Thymus (tissue), 11 donors: ENCODE data around the gene MAJIN. TPM values are rescaled to one million over a fixed set of nuclear protein-coding genes. Genes with fewer than 3 reads are reported as not detected.

ENCODE experiments used
- DNase-seq, 9 donors: peaks; one replicate each; pipeline ENCODE4 v3.0.0-alpha.2; 2013; ENCODE audit warnings: low spot score in 9 of 9, low read depth in 6 of 9, missing footprints in 1 of 9
- H3K27ac ChIP-seq, 2 donors: one replicate each; pipeline ENCODE4 v1.5.1; 2013; ENCODE audit warnings: control low read depth in 1 of 2, low read depth in 1 of 2, low read length in 1 of 2, mild to moderate bottlenecking in 1 of 2, moderate library complexity in 1 of 2
- H3K27me3 ChIP-seq, 2 donors: one replicate each; pipeline ENCODE4 v1.5.1; 2013; ENCODE audit warnings: low read length in 1 of 2; ENCODE audit not compliant: control insufficient read depth in 2 of 2, insufficient read depth in 1 of 2
- H3K36me3 ChIP-seq, 2 donors: one replicate each; pipeline ENCODE4 v1.5.1; 2013; ENCODE audit warnings: low read length in 1 of 2, mild to moderate bottlenecking in 1 of 2, moderate library complexity in 1 of 2; ENCODE audit not compliant: control insufficient read depth in 2 of 2, insufficient read depth in 2 of 2
- H3K4me1 ChIP-seq, 2 donors: one replicate each; pipeline ENCODE4 v1.5.1; 2013; ENCODE audit warnings: low read length in 2 of 2; ENCODE audit not compliant: control insufficient read depth in 2 of 2, insufficient read depth in 2 of 2
- H3K4me3 ChIP-seq, 2 donors: one replicate each; pipeline ENCODE4 v1.5.1; 2013; ENCODE audit warnings: low read length in 2 of 2, control low read depth in 1 of 2, mild to moderate bottlenecking in 1 of 2
- H3K9me3 ChIP-seq, 2 donors: one replicate each; pipeline ENCODE4 v1.5.1; 2013; ENCODE audit warnings: low read length in 1 of 2, mild to moderate bottlenecking in 1 of 2; ENCODE audit not compliant: control insufficient read depth in 2 of 2, insufficient read depth in 1 of 2
- WGBS: extraction: QIAGEN DNeasy Blood & Tissue Kit; methylation state at CpG from one replicate; pipeline ENCODE4 v1.1.7; 2013; 5-methylcytosine and 5-hydroxymethylcytosine counted together
- polyA plus RNA-seq: library from polyadenylated mRNA; stranded (reverse); fragments of 200-250 nt; gene quantifications from one replicate; pipeline ENCODE4 v1.2.3, GENCODE V29; 2013
- total RNA-seq: library from RNA; stranded (reverse); fragments of 120-200 nt; gene quantifications from one replicate; pipeline ENCODE4 v1.2.4, GENCODE V29; 2013
- donor health status: healthy.

Gene MAJIN
- total and polyA plus RNA-seq, 2 donors: 0.14 to 0.50 TPM

- Histone ChIP-seq H3K4me3 (no peak overlapping the region), H3K36me3 (no peaks in the 10 kb centered on the region), H3K9me3 (no peaks in the 10 kb centered on the region), H3K4me1 (peaks cover 7 to 31% of the 10 kb centered on the region in 2 donors), H3K27ac (no peak overlapping the region), H3K27me3 (no peaks in the 10 kb centered on the region)
- WGBS: 88% methylated on average over 9 of the region's 9 CpGs
- DNase-seq: no peak
Measured at GRCh38 chr11:64888729-64889511, 83.0 kb downstream of the MAJIN start.

GRCh38 chr11:64888406-64888728 lies 83.5 kb downstream of the MAJIN start:
- WGBS: 78% methylated on average over 8 of the region's 8 CpGs
- peaks cover 7 to 34% of the 10 kb centered on the region in 2 donors for H3K4me1 ChIP-seq
- H3K9me3 ChIP-seq: no peaks in the 10 kb centered on the region
- no peak for DNase-seq
- no peak overlapping the region for H3K27ac ChIP-seq
- peak overlapping the region in 1 of 2 donors; percentile 24 for H3K4me3 ChIP-seq
- H3K27me3 ChIP-seq: no peaks in the 10 kb centered on the region
- no peaks in the 10 kb centered on the region for H3K36me3 ChIP-seq

Other genes starting within 250 kb of the MAJIN start
- gene NRXN2, start 248.9 kb downstream of the MAJIN start, total RNA-seq: 0.85 TPM
- 1.6 TPM for gene NRXN2, start 248.9 kb downstream of the MAJIN start, polyA plus RNA-seq
- gene RASGRP2, start 228.0 kb downstream of the MAJIN start, total RNA-seq: 38.1 TPM
- gene RASGRP2, start 228.0 kb downstream of the MAJIN start, polyA plus RNA-seq: 227 TPM
- gene PYGM, start 212.1 kb downstream of the MAJIN start, total RNA-seq: 1.0 TPM
- 3.5 TPM for gene PYGM, start 212.1 kb downstream of the MAJIN start, polyA plus RNA-seq
- 49.5 TPM for gene SF1, start 193.6 kb downstream of the MAJIN start, total RNA-seq
- gene SF1, start 193.6 kb downstream of the MAJIN start, polyA plus RNA-seq: 134 TPM
- 23.9 TPM for gene MAP4K2, start 168.9 kb downstream of the MAJIN start, total RNA-seq
- 37.6 TPM for gene MAP4K2, start 168.9 kb downstream of the MAJIN start, polyA plus RNA-seq
- gene MEN1, start 161.6 kb downstream of the MAJIN start, total RNA-seq: 10.8 TPM
- 33.4 TPM for gene MEN1, start 161.6 kb downstream of the MAJIN start, polyA plus RNA-seq
- gene CDC42BPG, start 127.5 kb downstream of the MAJIN start, total RNA-seq: 1.7 TPM
- 7.4 TPM for gene CDC42BPG, start 127.5 kb downstream of the MAJIN start, polyA plus RNA-seq
- 17.3 TPM for gene EHD1, start 93.5 kb downstream of the MAJIN start, total RNA-seq
- gene EHD1, start 93.5 kb downstream of the MAJIN start, polyA plus RNA-seq: 32.3 TPM
- 6.3 TPM for gene ATG2A, start 54.9 kb downstream of the MAJIN start, total RNA-seq
- gene ATG2A, start 54.9 kb downstream of the MAJIN start, polyA plus RNA-seq: 35.2 TPM
- 4.4 TPM for gene PPP2R5B, start 47.4 kb downstream of the MAJIN start, total RNA-seq
- 18.3 TPM for gene PPP2R5B, start 47.4 kb downstream of the MAJIN start, polyA plus RNA-seq
- gene GPHA2, start 36.2 kb downstream of the MAJIN start, total RNA-seq: 0.47 TPM
- gene GPHA2, start 36.2 kb downstream of the MAJIN start, polyA plus RNA-seq: 1.6 TPM
- 0.90 TPM for gene BATF2, start 24.9 kb upstream of the MAJIN start, total RNA-seq
- 3.1 TPM for gene BATF2, start 24.9 kb upstream of the MAJIN start, polyA plus RNA-seq
- 42.8 TPM for gene ARL2, start 42.1 kb upstream of the MAJIN start, total RNA-seq
- gene ARL2, start 42.1 kb upstream of the MAJIN start, polyA plus RNA-seq: 52.0 TPM
- gene SNX15, start 55.3 kb upstream of the MAJIN start, total RNA-seq: 10.6 TPM
- 15.4 TPM for gene SNX15, start 55.3 kb upstream of the MAJIN start, polyA plus RNA-seq
- 11.2 TPM for gene SAC3D1, start 69.1 kb upstream of the MAJIN start, total RNA-seq
- 11.5 TPM for gene SAC3D1, start 69.1 kb upstream of the MAJIN start, polyA plus RNA-seq
- 5.1 TPM for gene NAALADL1, start 86.4 kb upstream of the MAJIN start, total RNA-seq
- gene NAALADL1, start 86.4 kb upstream of the MAJIN start, polyA plus RNA-seq: 9.0 TPM
- gene CDCA5, start 111.9 kb upstream of the MAJIN start, total RNA-seq: 26.8 TPM
- 2.2 TPM for gene CDCA5, start 111.9 kb upstream of the MAJIN start, polyA plus RNA-seq
- 16.8 TPM for gene ZFPL1, start 112.1 kb upstream of the MAJIN start, total RNA-seq
- gene ZFPL1, start 112.1 kb upstream of the MAJIN start, polyA plus RNA-seq: 42.5 TPM
- 110 TPM for gene VPS51, start 124.1 kb upstream of the MAJIN start, total RNA-seq
- 121 TPM for gene VPS51, start 124.1 kb upstream of the MAJIN start, polyA plus RNA-seq
- gene TM7SF2, start 139.8 kb upstream of the MAJIN start, total RNA-seq: 16.1 TPM
- 35.8 TPM for gene TM7SF2, start 139.8 kb upstream of the MAJIN start, polyA plus RNA-seq
- gene ZNHIT2, start 145.6 kb upstream of the MAJIN start, total RNA-seq: 10.1 TPM
- gene ZNHIT2, start 145.6 kb upstream of the MAJIN start, polyA plus RNA-seq: 16.5 TPM
- gene FAU, start 150.0 kb upstream of the MAJIN start, total RNA-seq: 1,067 TPM
- gene FAU, start 150.0 kb upstream of the MAJIN start, polyA plus RNA-seq: 1,132 TPM
- 42.3 TPM for gene MRPL49, start 150.2 kb upstream of the MAJIN start, total RNA-seq
- gene MRPL49, start 150.2 kb upstream of the MAJIN start, polyA plus RNA-seq: 36.2 TPM
- gene SYVN1, start 162.4 kb upstream of the MAJIN start, total RNA-seq: 3.6 TPM
- gene SYVN1, start 162.4 kb upstream of the MAJIN start, polyA plus RNA-seq: 22.7 TPM
- gene SPDYC, start 198.1 kb upstream of the MAJIN start, total RNA-seq: not detected
- gene SPDYC, start 198.1 kb upstream of the MAJIN start, polyA plus RNA-seq: 0.11 TPM
- 31.9 TPM for gene CAPN1, start 209.8 kb upstream of the MAJIN start, total RNA-seq
- 104 TPM for gene CAPN1, start 209.8 kb upstream of the MAJIN start, polyA plus RNA-seq